ENCODE data around the gene TPBG.
A peak's percentile ranks its signal among the peaks of the same experiment; 100 is the strongest.

The TPBG gene, protein sequence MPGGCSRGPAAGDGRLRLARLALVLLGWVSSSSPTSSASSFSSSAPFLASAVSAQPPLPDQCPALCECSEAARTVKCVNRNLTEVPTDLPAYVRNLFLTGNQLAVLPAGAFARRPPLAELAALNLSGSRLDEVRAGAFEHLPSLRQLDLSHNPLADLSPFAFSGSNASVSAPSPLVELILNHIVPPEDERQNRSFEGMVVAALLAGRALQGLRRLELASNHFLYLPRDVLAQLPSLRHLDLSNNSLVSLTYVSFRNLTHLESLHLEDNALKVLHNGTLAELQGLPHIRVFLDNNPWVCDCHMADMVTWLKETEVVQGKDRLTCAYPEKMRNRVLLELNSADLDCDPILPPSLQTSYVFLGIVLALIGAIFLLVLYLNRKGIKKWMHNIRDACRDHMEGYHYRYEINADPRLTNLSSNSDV

DNA sequence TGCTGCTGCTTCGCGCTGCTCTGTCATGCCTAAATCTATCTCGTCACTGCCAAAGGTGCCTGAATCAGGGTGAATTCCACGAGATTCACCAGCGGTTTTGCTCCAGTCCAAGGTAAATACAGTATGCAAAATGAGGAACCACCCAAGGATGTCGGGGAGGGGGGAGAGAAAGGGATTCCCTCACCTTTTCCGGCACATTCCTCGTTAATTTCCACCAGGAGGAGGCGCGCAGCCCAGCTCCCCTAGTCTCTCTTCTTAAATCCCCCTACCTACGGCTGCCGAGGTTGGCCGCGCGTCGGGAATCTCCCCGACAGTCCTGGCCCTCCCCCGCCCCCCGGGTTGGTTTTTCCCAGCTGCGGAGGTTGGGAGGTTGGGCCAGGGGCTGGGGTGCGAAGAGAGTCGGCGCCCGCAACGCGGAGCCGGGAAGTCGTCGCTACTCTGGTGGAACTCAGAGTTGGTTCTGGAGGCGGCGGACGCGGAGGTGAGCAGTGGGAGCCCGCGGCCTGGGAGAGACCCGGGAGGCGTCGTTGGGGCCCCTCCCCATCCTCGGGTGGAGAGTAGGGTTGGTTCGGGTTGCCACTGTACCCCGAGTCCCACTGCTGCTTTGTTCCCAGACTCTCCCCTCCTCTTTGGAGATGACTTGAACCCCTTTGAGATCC is at the start of gene TPBG:
Gene TPBG (plus strand): TSS at position 390 of the 659 bp plus-strand sequence. CDS start 1,145 bp downstream, outside the sequence.
- in situ Hi-C loops (cut with MboI; ENCODE audit: low pct_unique_long_range_greater_than_20kb, low sequenced_read_pairs, unreplicated experiment) = no loop called here
- peak; percentile 42 for DNase-seq (ENCODE audit: low spot score)
- TF ChIP-seq, protein P1, sequence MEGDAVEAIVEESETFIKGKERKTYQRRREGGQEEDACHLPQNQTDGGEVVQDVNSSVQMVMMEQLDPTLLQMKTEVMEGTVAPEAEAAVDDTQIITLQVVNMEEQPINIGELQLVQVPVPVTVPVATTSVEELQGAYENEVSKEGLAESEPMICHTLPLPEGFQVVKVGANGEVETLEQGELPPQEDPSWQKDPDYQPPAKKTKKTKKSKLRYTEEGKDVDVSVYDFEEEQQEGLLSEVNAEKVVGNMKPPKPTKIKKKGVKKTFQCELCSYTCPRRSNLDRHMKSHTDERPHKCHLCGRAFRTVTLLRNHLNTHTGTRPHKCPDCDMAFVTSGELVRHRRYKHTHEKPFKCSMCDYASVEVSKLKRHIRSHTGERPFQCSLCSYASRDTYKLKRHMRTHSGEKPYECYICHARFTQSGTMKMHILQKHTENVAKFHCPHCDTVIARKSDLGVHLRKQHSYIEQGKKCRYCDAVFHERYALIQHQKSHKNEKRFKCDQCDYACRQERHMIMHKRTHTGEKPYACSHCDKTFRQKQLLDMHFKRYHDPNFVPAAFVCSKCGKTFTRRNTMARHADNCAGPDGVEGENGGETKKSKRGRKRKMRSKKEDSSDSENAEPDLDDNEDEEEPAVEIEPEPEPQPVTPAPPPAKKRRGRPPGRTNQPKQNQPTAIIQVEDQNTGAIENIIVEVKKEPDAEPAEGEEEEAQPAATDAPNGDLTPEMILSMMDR (IDR thresholded peaks at IDR 0.05; ENCODE audit: extremely low read depth, insufficient read depth, missing control alignments) = peak; percentile 27

DNA sequence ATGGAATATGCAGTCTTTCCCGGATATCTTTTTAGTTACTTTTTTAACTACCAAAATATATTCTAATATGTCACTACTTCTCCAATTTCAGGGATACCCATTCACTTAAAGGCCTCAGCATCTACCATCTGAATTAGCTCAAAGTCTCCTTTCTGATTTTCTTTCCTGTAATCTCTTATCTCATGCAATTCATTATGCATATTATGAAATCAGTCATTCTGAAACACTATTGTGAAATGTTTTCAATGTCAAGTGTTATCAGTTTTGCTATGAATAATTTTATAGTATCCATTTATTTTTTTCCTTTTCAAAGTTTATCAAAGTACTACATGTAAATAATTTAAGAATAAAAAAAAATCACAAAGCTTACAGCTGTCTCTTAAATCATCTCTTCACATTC is 41.2 kb upstream of the TPBG start:
- TF ChIP-seq, protein P1 (IDR thresholded peaks at IDR 0.05; ENCODE audit: extremely low read depth, insufficient read depth, missing control alignments) = no peak
- DNase-seq (ENCODE audit: low spot score) = no peak
- in situ Hi-C loops (cut with MboI; ENCODE audit: low pct_unique_long_range_greater_than_20kb, low sequenced_read_pairs, unreplicated experiment) = no loop called here

DNA sequence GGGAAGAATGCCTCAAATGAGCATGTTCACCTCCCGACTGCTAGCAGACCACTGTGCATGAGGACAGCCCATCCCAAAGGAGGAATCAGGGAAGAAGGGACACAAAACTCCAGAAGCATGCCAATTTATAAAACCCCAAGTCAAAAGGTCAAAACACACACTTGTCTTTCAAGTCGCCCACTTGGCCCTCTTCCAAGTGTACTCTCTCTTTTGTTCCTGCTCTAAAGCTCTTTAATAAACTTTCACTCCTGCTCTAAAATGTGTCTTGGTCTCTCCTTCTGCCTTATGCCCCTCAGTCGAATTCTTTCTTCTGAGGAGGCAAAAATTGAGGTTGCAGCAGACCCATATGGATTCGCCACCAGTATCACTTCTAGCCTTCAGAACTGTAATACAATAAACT is 33.9 kb upstream of the TPBG start:
- TF ChIP-seq, protein P1 (IDR thresholded peaks at IDR 0.05; ENCODE audit: extremely low read depth, insufficient read depth, missing control alignments) = no peak
- no peak for DNase-seq (ENCODE audit: low spot score)
- in situ Hi-C loops (cut with MboI; ENCODE audit: low pct_unique_long_range_greater_than_20kb, low sequenced_read_pairs, unreplicated experiment) = no loop called here

DNA sequence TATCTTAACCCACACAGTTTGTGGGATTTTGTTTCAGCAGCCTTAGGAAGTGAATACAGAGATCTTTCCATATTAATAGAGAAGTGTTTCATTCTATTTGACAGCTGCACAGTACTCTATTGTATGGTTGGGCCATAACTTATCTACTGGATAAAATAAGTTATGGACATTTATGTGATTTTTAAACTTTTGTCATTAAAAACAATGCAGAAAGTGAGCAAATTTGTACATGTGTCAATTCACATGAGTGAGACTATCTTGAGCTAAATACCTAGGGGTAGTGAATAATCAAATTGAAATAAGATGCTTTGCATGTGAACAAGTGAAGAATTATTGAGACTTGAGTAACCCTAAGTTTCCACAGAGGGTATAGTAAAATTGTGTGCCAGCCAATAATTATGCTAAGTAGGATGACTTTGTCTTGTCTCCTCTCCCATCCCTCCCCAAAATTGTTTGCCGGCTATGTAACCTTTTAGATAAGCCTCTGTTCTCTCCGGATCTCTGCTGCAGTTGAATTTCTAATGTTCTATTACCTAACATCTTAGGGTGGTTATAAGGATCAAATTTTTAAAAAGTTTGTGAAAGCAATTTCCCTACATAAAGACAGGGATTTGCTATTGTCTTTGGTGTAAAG is 33.3 kb upstream of the TPBG start:
- TF ChIP-seq, protein P1 (IDR thresholded peaks at IDR 0.05; ENCODE audit: extremely low read depth, insufficient read depth, missing control alignments) = no peak
- no peak for DNase-seq (ENCODE audit: low spot score)
- in situ Hi-C loops (cut with MboI; ENCODE audit: low pct_unique_long_range_greater_than_20kb, low sequenced_read_pairs, unreplicated experiment) = no loop called here

DNA sequence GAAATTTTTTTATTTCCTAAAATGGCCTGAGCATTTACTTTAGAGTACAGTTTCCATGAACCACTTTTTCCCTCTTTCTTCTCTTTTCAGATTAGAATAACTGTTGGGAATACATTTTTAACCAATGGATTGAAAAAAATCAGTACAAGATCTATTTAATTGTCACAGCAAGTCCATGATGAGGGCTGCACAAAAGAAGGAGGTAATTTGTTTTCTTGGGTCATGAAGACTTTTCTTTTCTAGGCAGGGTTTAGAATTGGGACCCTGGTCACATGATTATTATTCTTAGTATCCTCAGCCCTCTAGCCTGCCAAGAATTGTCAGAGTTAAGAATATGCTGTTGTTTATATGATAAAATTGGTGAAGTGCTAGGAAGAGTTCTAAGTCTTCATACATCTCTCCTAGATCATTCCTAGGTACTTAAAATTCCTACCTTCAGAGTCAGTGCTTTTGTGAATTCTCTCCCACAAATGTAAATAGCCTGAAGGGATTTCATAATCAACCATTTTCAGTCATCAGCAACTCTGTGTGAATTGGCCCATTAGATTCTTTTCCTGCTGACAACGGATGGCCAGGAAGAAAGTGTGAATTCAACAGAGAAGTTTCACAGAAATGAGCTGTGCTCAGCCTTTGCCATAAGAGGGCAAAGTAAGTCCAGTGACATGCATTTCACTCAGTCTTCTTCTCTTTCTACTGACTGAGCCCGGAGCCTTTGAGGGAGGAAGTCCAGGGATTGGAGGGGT is 32.4 kb upstream of the TPBG start:
- TF ChIP-seq, protein P1 (IDR thresholded peaks at IDR 0.05; ENCODE audit: extremely low read depth, insufficient read depth, missing control alignments) = peak; percentile 34
- DNase-seq (ENCODE audit: low spot score) = no peak
- in situ Hi-C loops (cut with MboI; ENCODE audit: low pct_unique_long_range_greater_than_20kb, low sequenced_read_pairs, unreplicated experiment) = no loop called here

DNA sequence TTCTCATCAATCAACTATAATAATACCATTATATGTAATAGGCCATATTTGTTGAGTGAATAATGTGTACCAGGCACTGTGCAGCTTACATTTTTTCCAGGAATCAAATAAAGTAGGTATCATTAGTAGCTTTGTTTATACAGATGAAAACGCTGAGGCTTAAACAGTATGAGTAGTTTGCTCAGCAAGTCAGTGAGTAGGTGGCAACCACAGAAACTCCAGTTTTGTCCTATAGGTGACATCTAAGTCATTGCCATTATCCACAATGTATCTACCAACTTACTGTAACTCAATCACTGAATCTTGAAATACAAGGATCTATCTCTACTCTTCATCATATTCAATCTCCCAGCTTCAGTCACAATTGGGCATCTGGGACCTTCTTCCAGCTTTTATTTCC is 29.8 kb upstream of the TPBG start:
- TF ChIP-seq, protein P1 (IDR thresholded peaks at IDR 0.05; ENCODE audit: extremely low read depth, insufficient read depth, missing control alignments) = no peak
- no peak for DNase-seq (ENCODE audit: low spot score)
- in situ Hi-C loops (cut with MboI; ENCODE audit: low pct_unique_long_range_greater_than_20kb, low sequenced_read_pairs, unreplicated experiment) = no loop called here

Measured in GM13977 (cell line).